WTC11 (cell line): ENCODE results near the gene CDC5L. TPM values are rescaled to one million over a fixed set of nuclear protein-coding genes. Genes with fewer than 3 reads are reported as not detected.

Source experiments
- ATAC-seq: fragments of 200-7000 bp; cut with Tn5 transposase; 2 replicates; pipeline ENCODE4 v1.10.0; 2021; ENCODE audit warnings: mild to moderate bottlenecking, moderate library complexity
- CTCF ChIA-PET: fragments of 300-600 bp; sonication (Branson Sonifier 250); formaldehyde crosslinking; loops from one replicate; lab custom pipeline; 2021; ENCODE audit warnings: antibody characterized with exemption; lab: Charles Lee
- POLR2A ChIA-PET: fragments of 350-600 bp; sonication (Branson Sonifier 250); formaldehyde crosslinking; loops from one replicate; lab custom pipeline; 2021; ENCODE audit warnings: antibody characterized with exemption; lab: Charles Lee
- DNase-seq: peaks from one replicate; pipeline ENCODE4 v3.0.0; 2021; ENCODE audit warnings: low spot score
- H3K27ac Mint-ChIP-seq: 2 replicates; pipeline ENCODE4 v1.8.0; 2021; ENCODE audit warnings: mixed read lengths
- H3K27me3 Mint-ChIP-seq: 2 replicates; pipeline ENCODE4 v1.8.0; 2021; ENCODE audit warnings: low read depth, mild to moderate bottlenecking, moderate library complexity, mixed read lengths
- H3K36me3 Mint-ChIP-seq: 2 replicates; pipeline ENCODE4 v1.8.0; 2021; ENCODE audit warnings: mixed read lengths
- H3K4me1 Mint-ChIP-seq: 2 replicates; pipeline ENCODE4 v1.8.0; 2022; ENCODE audit warnings: mixed read lengths
- H3K4me3 Mint-ChIP-seq: 2 replicates; pipeline ENCODE4 v1.8.0; 2021; ENCODE audit warnings: mild to moderate bottlenecking, moderate library complexity, mixed read lengths
- H3K9me3 Mint-ChIP-seq: 2 replicates; pipeline ENCODE4 v1.8.0; 2021; ENCODE audit warnings: mixed read lengths
- ATF6 ChIP-seq: sonication (generic); formaldehyde crosslinking; IDR thresholded peaks from 2 replicates; pipeline ENCODE4 v1.8.1; 2023; ENCODE audit warnings: mild to moderate bottlenecking, missing genetic modification reagents
- CREM ChIP-seq: sonication (generic); formaldehyde crosslinking; IDR thresholded peaks from 2 replicates; pipeline ENCODE4 v1.8.1; 2022; ENCODE audit warnings: mild to moderate bottlenecking, missing genetic modification reagents, moderate library complexity
- CTCF ChIP-seq: fragments of 200-600 bp; IDR thresholded peaks from 2 replicates; pipeline ENCODE4 v1.8.0; 2022; ENCODE audit warnings: antibody characterized with exemption
- E2F5 ChIP-seq: sonication (generic); formaldehyde crosslinking; IDR thresholded peaks from 2 replicates; pipeline ENCODE4 v1.8.1; 2022; ENCODE audit warnings: mild to moderate bottlenecking, moderate library complexity, missing genetic modification reagents
- EMX1 ChIP-seq: fragments of 250-450 bp; sonication (Bioruptor Pico); IDR thresholded peaks from 2 replicates; pipeline ENCODE4 v1.8.0; 2021; ENCODE audit warnings: mild to moderate bottlenecking
- FOXJ3 ChIP-seq: sonication (generic); formaldehyde crosslinking; IDR thresholded peaks from 2 replicates; pipeline ENCODE4 v1.9.0; 2021; ENCODE audit warnings: missing genetic modification reagents, mild to moderate bottlenecking, borderline replicate concordance
- FOXK1 ChIP-seq: sonication (generic); formaldehyde crosslinking; IDR thresholded peaks from 2 replicates; pipeline ENCODE4 v1.8.0; 2022; ENCODE audit warnings: mild to moderate bottlenecking, moderate library complexity, missing genetic modification reagents
- GTF2I ChIP-seq: fragments of 250-450 bp; sonication (Bioruptor Pico); conservative IDR thresholded peaks from 2 replicates; pipeline ENCODE4 v1.4.0; 2021; ENCODE audit warnings: mild to moderate bottlenecking
- IRF2 ChIP-seq: sonication (generic); formaldehyde crosslinking; IDR thresholded peaks from 2 replicates; pipeline ENCODE4 v1.8.0; 2022; ENCODE audit warnings: low read depth, missing genetic modification reagents, borderline replicate concordance
- JAZF1 ChIP-seq: fragments of 250-450 bp; sonication (Bioruptor Pico); IDR thresholded peaks from 2 replicates; pipeline ENCODE4 v1.9.0; 2021; ENCODE audit warnings: moderate library complexity, mild to moderate bottlenecking, inconsistent platforms
- MXD4 ChIP-seq: fragments of 250-450 bp; sonication (Bioruptor Pico); IDR thresholded peaks from 2 replicates; pipeline ENCODE4 v1.8.0; 2021; ENCODE audit warnings: mild to moderate bottlenecking, moderate library complexity, borderline replicate concordance
- NFE2L1 ChIP-seq: sonication (generic); formaldehyde crosslinking; IDR thresholded peaks from 2 replicates; pipeline ENCODE4 v1.8.1; 2023; ENCODE audit warnings: missing genetic modification reagents
- NR1H2 ChIP-seq: sonication (generic); formaldehyde crosslinking; IDR thresholded peaks from 2 replicates; pipeline ENCODE4 v1.9.0; 2021; ENCODE audit warnings: mild to moderate bottlenecking, moderate library complexity, missing genetic modification reagents
- OVOL2 ChIP-seq: fragments of 250-450 bp; sonication (Bioruptor Pico); IDR thresholded peaks from 2 replicates; pipeline ENCODE4 v1.9.0; 2021; ENCODE audit warnings: mild to moderate bottlenecking, borderline replicate concordance
- SP1 ChIP-seq: sonication (generic); formaldehyde crosslinking; conservative IDR thresholded peaks from 2 replicates; pipeline ENCODE4 v1.8.1; 2022; ENCODE audit warnings: missing genetic modification reagents
- ZNF425 ChIP-seq: fragments of 250-450 bp; sonication (Bioruptor Pico); conservative IDR thresholded peaks from 2 replicates; pipeline ENCODE4 v1.9.0; 2021; ENCODE audit warnings: mild to moderate bottlenecking
- ZSCAN18 ChIP-seq: fragments of 250-450 bp; sonication (Bioruptor Pico); IDR thresholded peaks from 2 replicates; pipeline ENCODE4 v2.1.2; 2022; ENCODE audit warnings: mild to moderate bottlenecking, moderate library complexity
- total RNA-seq: library from RNA; stranded (reverse); gene quantifications from 3 replicates; pipeline ENCODE4 v1.2.3, GENCODE V29; 2021
- TF ChIP-seq, protein P1 (sequence below): sonication (generic); formaldehyde crosslinking; IDR thresholded peaks from 2 replicates; pipeline ENCODE4 v1.8.0; 2022; ENCODE audit warnings: missing genetic modification reagents

Gene CDC5L
- total RNA-seq, 1 experiment from 2014 or later = 23.5 TPM

- DNase-seq (no peak), ATAC-seq (no peak)
- H3K4me3 Mint-ChIP-seq = no peak overlapping the region
- ChIA-PET CTCF (interaction anchor here (0.6 kb wide), 1 partner anchor 584 kb away, joined by 3 read pairs; no protein-coding TSS in a partner anchor), POLR2A (no interaction called here)
- no peak overlapping the region for H3K27ac Mint-ChIP-seq
- no peaks in the 10 kb centered on the region for H3K27me3 Mint-ChIP-seq
- peaks cover 50% of the 10 kb centered on the region for H3K36me3 Mint-ChIP-seq
- H3K9me3 Mint-ChIP-seq = peaks cover 25% of the 10 kb centered on the region
- no peaks in the 10 kb centered on the region for H3K4me1 Mint-ChIP-seq
- no peak for TF ChIP-seq CREM (CRISPR knock-in tag)
- TF ChIP-seq CTCF = no peak
- TF ChIP-seq FOXK1 (CRISPR knock-in tag) = no peak
- TF ChIP-seq OVOL2 = no peak
- TF ChIP-seq SP1 (CRISPR knock-in tag) = no peak
- no peak for TF ChIP-seq NFE2L1 (CRISPR knock-in tag)
- no peak for TF ChIP-seq ZNF425
- no peak for TF ChIP-seq GTF2I (CRISPR knock-in tag)
- TF ChIP-seq E2F5 (CRISPR knock-in tag) = no peak
- no peak for TF ChIP-seq JAZF1 (CRISPR knock-in tag)
- TF ChIP-seq, protein P1, sequence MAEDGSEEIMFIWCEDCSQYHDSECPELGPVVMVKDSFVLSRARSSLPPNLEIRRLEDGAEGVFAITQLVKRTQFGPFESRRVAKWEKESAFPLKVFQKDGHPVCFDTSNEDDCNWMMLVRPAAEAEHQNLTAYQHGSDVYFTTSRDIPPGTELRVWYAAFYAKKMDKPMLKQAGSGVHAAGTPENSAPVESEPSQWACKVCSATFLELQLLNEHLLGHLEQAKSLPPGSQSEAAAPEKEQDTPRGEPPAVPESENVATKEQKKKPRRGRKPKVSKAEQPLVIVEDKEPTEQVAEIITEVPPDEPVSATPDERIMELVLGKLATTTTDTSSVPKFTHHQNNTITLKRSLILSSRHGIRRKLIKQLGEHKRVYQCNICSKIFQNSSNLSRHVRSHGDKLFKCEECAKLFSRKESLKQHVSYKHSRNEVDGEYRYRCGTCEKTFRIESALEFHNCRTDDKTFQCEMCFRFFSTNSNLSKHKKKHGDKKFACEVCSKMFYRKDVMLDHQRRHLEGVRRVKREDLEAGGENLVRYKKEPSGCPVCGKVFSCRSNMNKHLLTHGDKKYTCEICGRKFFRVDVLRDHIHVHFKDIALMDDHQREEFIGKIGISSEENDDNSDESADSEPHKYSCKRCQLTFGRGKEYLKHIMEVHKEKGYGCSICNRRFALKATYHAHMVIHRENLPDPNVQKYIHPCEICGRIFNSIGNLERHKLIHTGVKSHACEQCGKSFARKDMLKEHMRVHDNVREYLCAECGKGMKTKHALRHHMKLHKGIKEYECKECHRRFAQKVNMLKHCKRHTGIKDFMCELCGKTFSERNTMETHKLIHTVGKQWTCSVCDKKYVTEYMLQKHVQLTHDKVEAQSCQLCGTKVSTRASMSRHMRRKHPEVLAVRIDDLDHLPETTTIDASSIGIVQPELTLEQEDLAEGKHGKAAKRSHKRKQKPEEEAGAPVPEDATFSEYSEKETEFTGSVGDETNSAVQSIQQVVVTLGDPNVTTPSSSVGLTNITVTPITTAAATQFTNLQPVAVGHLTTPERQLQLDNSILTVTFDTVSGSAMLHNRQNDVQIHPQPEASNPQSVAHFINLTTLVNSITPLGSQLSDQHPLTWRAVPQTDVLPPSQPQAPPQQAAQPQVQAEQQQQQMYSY (CRISPR knock-in tag) = no peak
- no peak for TF ChIP-seq IRF2 (CRISPR knock-in tag)
- TF ChIP-seq MXD4 = no peak
Observed at GRCh38 chr6:44442833-44443444, 55.4 kb downstream of the CDC5L start.

DNA sequence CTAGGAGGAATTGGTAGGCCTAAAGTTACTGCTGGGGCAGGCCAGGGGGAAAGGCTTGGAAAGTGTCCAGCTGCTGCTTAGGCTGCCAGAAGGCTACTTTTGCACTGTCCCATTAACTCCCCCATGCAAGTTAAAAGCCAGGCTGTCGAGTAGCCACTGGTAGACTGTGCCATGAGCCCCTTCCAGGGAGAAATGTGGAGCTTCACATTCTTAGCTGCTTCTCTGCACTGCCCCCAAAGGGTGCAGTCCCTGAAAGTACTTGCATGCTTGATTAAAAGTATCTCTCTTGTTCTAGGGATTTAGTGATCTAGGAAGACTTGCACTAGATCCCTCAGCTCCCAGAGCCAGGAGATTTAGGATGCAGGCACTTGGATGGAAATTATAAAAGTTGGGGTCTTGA lies 57.3 kb downstream of the CDC5L start:
- ChIA-PET POLR2A (no interaction called here), CTCF (interaction anchor here (0.5 to 1.5 kb wide), 5 partner anchors 10 to 132 kb away, joined by 3 to 7 read pairs (median 3); partner anchors contain the start of gene AARS2)
- no peak for DNase-seq
- peaks cover 25% of the 10 kb centered on the region for H3K9me3 Mint-ChIP-seq
- H3K27ac Mint-ChIP-seq = no peak overlapping the region
- TF ChIP-seq EMX1 = no peak
- no peak for TF ChIP-seq NR1H2 (CRISPR knock-in tag)
- no peak for TF ChIP-seq ZSCAN18
- TF ChIP-seq ATF6 (CRISPR knock-in tag) = no peak
- no peak for TF ChIP-seq FOXJ3 (CRISPR knock-in tag)
- TF ChIP-seq IRF2 (CRISPR knock-in tag) = no peak
- H3K4me1 Mint-ChIP-seq = no peaks in the 10 kb centered on the region
- H3K4me3 Mint-ChIP-seq = no peak overlapping the region
- H3K36me3 Mint-ChIP-seq = peaks cover 46% of the 10 kb centered on the region
- H3K27me3 Mint-ChIP-seq = no peaks in the 10 kb centered on the region
- peak; percentile 79; the same call in 1 of the 2 replicates for ATAC-seq
